Body of pancreas (tissue), 4 donors: ENCODE results near the gene ZBTB20.

ENCODE experiments used
- POLR2A ChIP-seq, 3 donors: fragments of 450-650 bp; IDR thresholded peaks; one replicate each; pipeline ENCODE4 v1.6.1; 2016; ENCODE audit warnings: antibody characterized with exemption in 3 of 3, mild to moderate bottlenecking in 2 of 3
- TF ChIP-seq, protein P1 (sequence below), 7 experiments: fragments of 450-650 bp in 4 of 7; fragments of 200-600 bp in 3 of 7; sonication (generic) in 3 of 7; IDR thresholded peaks; one replicate each; pipeline ENCODE4 v1.5.1; 2016 to 2019; ENCODE audit warnings: antibody characterized with exemption in 7 of 7

DNA sequence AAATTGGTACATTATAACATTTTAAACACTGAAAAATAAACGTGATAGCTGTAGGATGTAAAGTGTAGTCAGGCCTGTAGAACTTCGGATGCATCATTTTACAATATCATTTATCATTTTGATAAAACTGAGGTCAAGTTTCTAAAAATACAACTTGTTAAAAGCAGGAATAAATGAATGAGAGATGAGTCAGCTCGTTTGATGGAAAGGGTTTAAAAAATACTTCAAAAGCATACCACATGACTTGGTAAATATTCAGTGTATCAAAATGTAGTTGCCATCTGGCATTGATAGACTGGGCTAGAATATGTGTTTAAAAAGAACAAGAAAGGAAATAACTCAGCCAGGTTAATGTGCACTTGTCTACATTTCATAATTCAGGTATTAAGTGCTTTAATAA is 496.3 kb downstream of the ZBTB20 start:
- TF ChIP-seq POLR2A (IDR thresholded peaks at IDR 0.05), result no peak
- TF ChIP-seq, protein P1, sequence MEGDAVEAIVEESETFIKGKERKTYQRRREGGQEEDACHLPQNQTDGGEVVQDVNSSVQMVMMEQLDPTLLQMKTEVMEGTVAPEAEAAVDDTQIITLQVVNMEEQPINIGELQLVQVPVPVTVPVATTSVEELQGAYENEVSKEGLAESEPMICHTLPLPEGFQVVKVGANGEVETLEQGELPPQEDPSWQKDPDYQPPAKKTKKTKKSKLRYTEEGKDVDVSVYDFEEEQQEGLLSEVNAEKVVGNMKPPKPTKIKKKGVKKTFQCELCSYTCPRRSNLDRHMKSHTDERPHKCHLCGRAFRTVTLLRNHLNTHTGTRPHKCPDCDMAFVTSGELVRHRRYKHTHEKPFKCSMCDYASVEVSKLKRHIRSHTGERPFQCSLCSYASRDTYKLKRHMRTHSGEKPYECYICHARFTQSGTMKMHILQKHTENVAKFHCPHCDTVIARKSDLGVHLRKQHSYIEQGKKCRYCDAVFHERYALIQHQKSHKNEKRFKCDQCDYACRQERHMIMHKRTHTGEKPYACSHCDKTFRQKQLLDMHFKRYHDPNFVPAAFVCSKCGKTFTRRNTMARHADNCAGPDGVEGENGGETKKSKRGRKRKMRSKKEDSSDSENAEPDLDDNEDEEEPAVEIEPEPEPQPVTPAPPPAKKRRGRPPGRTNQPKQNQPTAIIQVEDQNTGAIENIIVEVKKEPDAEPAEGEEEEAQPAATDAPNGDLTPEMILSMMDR (IDR thresholded peaks at IDR 0.05), result no peak
